ENCODE data around the gene AGER.

GRCh38 chr6:32175322-32175710 lies 8.7 kb downstream of the AGER start:
- TF ChIP-seq EZH2phosphoT487 (IDR thresholded peaks at IDR 0.05; ENCODE audit: borderline replicate concordance) = no peak
- TF ChIP-seq CTCF (conservative IDR thresholded peaks at IDR 0.05; ENCODE audit: low read length) = no peak

Data from Loucy (cell line).